ENCODE data around the gene VPS35L.

Gene VPS35L

DNA sequence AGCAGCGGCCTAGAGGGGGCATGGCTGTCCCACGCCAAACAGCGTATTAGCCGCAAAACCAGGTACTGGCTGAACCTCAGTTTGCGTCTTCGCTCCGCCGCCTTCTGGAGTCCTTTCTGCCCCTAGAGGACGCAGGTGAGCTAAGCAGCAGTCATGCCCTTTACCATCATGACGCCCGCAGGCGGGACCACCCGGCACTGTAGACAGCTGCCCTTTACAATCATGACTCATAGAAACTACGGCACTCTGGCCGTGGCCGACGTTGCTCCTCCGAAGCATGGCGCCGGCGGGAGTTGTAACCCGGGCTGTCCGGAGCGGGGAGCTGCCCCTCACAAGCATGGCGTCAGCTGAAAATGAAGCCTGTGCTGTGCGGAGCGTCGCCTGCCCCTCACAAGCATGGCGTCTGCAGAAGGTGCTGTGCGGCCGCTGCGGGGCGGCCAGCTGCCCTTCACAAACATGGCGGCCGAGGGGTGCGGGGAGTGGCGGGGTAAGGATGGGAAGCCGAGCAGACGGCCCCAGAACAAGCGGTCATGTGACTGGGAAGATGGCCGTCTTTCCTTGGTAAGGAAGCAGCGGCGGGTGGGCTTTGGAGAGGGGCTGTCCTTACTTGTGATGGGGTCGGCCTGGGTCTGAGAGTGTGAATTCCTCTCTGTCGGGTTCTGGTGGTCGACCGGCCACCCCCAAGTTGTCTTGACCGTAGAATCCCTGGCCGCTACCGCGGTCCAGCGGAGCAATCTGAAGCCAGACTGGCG, at the start of gene VPS35L:
VPS35L (plus strand) TSS at position 518 of the 752 bp plus-strand sequence; CDS start at position 545, 27 bp downstream.
- peak; percentile 97 for DNase-seq

GRCh38 chr16:19506965-19507364, 48.5 kb upstream of the VPS35L start:
- DNase-seq, result no peak

- no peak for DNase-seq
These were observed 47.6 kb upstream of the VPS35L start for GRCh38 chr16:19507867-19508266.

GRCh38 chr16:19512297-19512696, 43.2 kb upstream of the VPS35L start:
- no peak for DNase-seq

GRCh38 chr16:19513377-19514053, 42.0 kb upstream of the VPS35L start:
- DNase-seq, result peak; percentile 49

GRCh38 chr16:19515757-19516156, 39.7 kb upstream of the VPS35L start:
- DNase-seq, result no peak

GRCh38 chr16:19517424-19518089, 37.9 kb upstream of the VPS35L start:
- peak; percentile 89 for DNase-seq

DNA sequence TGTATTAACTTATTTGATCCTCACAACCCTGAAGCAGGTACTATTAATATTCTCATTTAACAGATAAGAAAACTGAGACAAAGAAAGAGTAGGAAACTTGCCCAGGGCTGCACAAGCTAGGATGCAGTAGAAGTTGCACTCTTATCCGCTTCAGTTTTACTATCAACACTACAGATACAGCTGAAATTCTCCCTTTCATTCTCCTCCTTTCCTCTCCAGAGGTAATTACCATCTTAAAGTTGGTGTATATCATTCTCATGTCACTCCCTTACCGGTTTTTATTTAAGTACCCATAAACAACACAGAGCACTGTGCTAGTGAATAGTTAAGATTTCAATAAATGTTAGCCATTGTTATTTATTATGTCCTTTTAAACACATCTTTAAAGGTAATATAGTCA, 37.1 kb upstream of the VPS35L start:
- no peak for DNase-seq

DNA sequence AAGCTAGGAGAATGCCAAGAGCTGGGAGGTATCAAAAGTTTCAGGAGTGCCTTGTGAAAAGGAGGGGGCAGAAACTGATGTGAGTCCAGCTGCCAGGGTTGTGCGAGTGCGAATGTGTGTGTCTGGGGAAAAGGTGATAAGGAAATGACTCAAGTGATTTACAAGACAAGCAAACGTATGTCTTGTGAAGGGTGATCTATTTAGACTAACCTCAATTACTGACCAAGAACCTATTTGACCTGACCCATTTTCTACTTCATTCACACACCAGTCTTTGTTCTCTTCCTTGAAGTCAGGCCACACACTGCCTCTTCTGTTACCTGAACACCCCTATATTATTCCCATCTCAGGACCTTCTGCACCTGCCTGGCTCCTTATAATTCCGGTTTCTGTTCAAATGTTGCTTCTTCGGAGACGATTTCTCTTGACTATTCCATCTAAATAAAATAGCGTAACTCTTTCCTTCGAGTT, 34.6 kb upstream of the VPS35L start:
- DNase-seq, result peak; percentile 95

DNA sequence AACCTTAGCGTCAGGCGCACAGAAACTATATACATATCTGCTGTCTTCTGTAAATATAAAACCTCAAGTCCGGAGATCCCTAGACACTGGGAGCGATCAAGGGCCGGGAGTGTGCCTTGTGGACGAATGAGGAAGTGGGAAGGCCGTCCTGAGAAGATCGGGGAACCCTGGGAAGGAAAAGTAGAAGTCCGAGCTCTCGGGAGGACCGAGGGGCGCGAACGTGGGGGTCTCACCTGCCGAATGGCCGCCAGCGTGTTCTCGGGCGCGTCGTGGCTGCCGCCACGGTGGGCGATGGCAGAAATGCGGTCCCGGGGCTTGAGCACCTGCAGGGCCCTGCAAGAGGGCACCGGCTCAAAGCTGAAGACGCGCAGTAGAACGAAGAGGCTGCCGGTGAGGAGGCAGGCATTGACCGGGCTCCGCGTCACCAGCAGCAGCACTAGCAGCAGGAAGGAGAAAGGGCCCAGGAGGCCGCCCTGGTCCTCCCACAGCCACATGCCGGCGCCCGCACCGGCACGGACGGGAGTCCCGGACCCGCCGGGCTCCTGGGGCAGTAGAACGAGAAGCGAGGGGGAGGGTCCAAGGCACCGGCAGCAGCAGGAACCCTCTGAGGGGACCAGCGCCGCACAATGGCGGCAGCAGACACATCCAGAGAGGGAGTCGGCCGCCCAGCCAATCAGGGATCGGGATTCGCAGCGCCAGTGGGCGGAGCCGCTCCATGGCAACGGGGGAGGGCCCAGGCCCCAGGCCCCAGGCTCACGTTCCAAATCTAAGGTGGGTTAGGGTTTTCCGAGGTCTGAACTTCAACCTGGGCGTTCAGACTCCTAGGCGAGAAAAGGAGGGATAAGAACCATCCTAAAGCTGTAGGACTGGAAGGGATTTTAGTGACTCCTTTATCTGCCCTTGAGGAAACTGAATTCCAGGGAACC, 33.8 kb upstream of the VPS35L start, which contains the start of gene GDE1:
GDE1 (minus strand) TSS at position 628 of the 926 bp plus-strand sequence; CDS start at position 494, 134 bp downstream.
- DNase-seq, result peak; percentile 91

GRCh38 chr16:19522397-19522732, 33.1 kb upstream of the VPS35L start:
- no peak for DNase-seq

- no peak for DNase-seq
These were observed 32.7 kb upstream of the VPS35L start for GRCh38 chr16:19522760-19523159.

GRCh38 chr16:19523184-19523558, 32.3 kb upstream of the VPS35L start:
- no peak for DNase-seq

- peak; percentile 97 for DNase-seq
These were observed 31.7 kb upstream of the VPS35L start, which contains the start of gene CCP110 for GRCh38 chr16:19523559-19524355. Gene CCP110, plus strand, starts transcription at chr16:19523942. Its CDS starts 3,940 bp downstream, at chr16:19527882.

GRCh38 chr16:19524356-19524615, 31.2 kb upstream of the VPS35L start:
- no peak for DNase-seq

GRCh38 chr16:19524616-19525384, 30.7 kb upstream of the VPS35L start:
- DNase-seq, result peak; percentile 35

GRCh38 chr16:19525385-19525723, 30.1 kb upstream of the VPS35L start:
- DNase-seq, result no peak

- DNase-seq, result no peak
These were observed 28.3 kb upstream of the VPS35L start for GRCh38 chr16:19527161-19527560.

- DNase-seq, result no peak
These were observed 26.8 kb upstream of the VPS35L start for GRCh38 chr16:19528666-19529065.

DNA sequence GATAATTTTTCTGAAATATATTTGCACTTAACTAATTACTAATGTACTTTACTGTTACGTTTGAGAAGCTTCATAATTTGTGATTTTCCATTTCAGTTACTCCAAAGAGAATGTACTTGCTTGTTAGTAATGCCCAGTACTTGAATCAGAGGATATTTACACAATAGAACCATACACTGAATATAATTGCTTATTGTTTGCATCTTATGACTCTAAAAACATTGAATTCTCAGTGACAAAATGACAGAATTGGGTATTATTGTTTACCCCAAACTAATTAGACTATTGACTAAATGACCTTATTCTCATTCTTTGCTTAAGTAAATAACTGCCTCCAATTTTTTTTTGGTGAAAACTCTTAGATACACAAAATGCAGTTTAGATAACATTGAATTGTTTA, 22.9 kb upstream of the VPS35L start:
- no peak for DNase-seq

All from hematopoietic multipotent progenitor cell treated with erythropoietin and hydrocortisone succinate and interleukin-3 and kit ligand, for 8 days (in vitro differentiated cells).